HG03066 (cell line): Measurements from ENCODE around the gene RBM11.

ENCODE experiments used
- ATAC-seq: cut with Tn5 transposase; IDR thresholded peaks from one replicate; pipeline ENCODE4 v1.9.1; 2021; ENCODE audit warnings: low read depth; ENCODE audit not compliant: unreplicated experiment

Gene RBM11

DNA sequence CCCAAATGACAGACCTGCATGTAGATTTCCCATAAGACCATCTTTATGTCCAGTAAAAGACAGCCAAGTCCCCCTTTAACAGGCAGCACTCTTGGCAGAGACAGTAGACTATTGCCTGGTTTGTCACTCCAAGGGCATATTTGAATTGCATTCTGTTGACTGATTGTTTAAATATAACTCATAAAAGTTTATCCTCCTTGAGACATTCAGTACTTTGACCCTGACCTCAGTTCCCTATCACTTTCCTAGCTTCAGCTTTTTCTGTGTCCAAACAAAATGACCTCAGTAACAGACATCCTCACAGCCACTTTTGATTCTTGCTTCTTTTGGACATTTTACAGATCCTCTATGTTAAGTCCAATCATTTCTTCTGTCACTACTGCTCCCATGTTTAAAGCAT lies 51.1 kb downstream of the RBM11 start:
- no peak for ATAC-seq

GRCh38 chr21:14270631-14271030 lies 54.7 kb downstream of the RBM11 start:
- ATAC-seq = no peak

DNA sequence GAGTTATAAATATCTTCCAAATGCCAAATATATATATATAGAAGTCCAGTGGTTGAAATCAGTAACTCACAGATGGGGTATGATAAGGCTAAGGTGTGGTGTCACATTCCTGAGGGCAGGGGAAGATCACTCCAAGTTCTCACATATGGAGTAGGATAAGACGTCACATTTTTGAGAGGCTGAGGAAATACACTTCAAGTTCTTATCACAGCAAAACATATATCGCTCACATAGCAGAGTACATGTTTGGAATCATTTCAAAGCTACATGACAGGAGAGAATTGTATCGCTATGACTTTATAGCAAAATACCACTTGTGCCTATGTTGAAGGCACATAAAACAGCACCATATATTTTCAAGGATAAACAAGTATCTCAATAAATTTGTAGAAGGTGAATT lies 55.1 kb downstream of the RBM11 start:
- ATAC-seq = no peak

DNA sequence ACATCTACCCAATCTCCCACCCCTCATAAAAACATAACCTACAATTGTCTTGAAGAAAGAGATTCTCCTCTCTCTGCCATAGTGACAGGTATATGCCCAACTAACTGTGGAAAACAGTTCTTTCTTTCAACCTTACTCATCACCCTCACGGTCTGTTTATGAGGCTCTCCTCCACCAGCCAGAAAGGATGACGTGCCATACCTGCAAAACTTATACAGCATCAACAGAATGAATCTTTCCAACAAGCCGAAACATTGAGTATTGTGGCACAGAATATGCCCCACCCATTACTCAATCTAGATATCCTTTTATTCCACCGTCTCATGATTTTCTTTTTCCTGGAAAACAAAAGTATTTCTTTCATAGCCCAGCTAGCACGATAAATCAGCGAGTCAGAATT lies 55.7 kb downstream of the RBM11 start:
- no peak for ATAC-seq

- ATAC-seq = no peak
Measured at GRCh38 chr21:14273736-14274538, 58.0 kb downstream of the RBM11 start.

- no peak for ATAC-seq
Measured at GRCh38 chr21:14275702-14276205, 59.8 kb downstream of the RBM11 start.
